ENCODE measurements around the gene FXYD5. TPM values are rescaled to one million over a fixed set of nuclear protein-coding genes. Genes with fewer than 3 reads are reported as not detected.

Gene FXYD5, protein sequence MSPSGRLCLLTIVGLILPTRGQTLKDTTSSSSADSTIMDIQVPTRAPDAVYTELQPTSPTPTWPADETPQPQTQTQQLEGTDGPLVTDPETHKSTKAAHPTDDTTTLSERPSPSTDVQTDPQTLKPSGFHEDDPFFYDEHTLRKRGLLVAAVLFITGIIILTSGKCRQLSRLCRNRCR
- 6.6 TPM for total RNA-seq
- polyA plus RNA-seq: 105 TPM

DNA sequence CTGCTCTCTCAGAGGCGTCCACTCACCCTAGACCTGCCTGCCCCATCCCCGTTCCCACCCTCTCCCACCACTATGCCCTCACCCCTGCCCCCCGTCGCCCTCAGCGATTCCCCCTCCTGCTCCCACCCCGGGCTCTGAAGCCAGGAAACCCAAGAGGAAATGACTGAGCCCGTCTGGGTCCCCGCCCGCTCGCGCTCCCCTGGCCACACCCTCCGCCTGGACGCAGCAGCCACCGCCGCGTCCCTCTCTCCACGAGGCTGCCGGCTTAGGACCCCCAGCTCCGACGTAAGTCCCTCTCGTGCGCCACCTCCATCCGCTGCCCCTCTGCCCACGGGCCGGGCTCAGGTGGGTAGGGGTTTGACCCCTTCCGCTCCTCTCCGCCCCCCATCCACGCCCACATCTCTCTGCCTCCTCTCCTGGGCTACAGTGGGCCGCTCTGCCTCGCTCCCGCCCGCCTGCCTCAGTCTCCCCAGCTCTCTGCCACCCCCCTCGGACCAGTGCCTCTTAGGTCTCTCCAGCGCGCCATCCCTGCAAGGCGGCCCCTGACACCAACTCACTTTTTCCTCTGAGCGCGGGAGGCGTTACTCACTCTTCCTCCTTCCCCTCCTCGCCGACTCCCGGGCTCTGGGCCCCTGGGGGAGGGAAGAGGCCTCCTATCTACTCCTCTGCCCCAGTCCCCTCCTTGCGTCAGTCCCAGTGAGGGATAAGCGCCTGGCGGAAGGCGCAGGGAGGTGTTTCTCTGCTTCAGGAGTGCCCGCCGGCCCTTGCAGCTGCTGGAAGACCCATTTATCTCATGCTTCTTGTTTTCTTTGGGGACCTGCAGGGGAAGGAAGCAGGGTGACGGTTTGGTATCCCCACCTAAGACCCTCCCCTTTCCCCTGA, at the start of gene FXYD5:
TSS of gene FXYD5 (plus strand) at position 211 of the 882 bp plus-strand sequence. CDS start 816 bp downstream, outside the sequence.
- WGBS: 1% methylated on average over 49 of the region's 49 CpGs

DNA sequence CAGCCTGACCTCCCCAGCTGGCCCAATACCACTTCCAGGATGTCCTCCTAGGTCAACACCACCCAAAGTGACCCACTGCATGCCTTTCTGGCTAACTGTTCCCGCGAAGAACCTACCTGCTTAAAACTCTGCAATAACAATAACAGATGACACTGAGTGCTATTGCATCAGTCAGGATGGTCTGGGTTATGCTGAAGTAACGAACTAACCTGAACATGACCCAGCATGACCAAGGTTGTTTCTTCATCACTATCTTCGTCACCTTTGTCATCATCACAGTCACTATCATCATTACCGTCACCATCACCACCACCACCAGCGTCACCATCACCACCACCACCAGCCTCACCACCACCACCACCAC, 49.5 kb upstream of the FXYD5 start:
- H3K4me1 ChIP-seq (ENCODE audit: insufficient read depth): no peaks in the 10 kb centered on the region
- no peaks in the 10 kb centered on the region for H3K36me3 ChIP-seq (ENCODE audit: insufficient read depth)
- H3K27ac ChIP-seq (ENCODE audit: low read depth): no peak overlapping the region
- 98% methylated on average over 6 of the region's 6 CpGs for WGBS
- no peak overlapping the region for H3K4me3 ChIP-seq (ENCODE audit: low read depth, low read length)
- DNase-seq (ENCODE audit: extremely low spot score): no peak

More for the DNA sequence above, at the start of gene FXYD5:
- no peak for DNase-seq (ENCODE audit: extremely low spot score)
- Histone ChIP-seq H3K4me3 (ENCODE audit: low read depth, low read length) (peak within 1 kb of the TSS; percentile 61), H3K27ac (ENCODE audit: low read depth) (peak within 1 kb of the TSS; percentile 74), H3K4me1 (ENCODE audit: insufficient read depth) (no peaks in the 10 kb centered on the region), H3K36me3 (ENCODE audit: insufficient read depth) (no peaks in the 10 kb centered on the region)

DNA sequence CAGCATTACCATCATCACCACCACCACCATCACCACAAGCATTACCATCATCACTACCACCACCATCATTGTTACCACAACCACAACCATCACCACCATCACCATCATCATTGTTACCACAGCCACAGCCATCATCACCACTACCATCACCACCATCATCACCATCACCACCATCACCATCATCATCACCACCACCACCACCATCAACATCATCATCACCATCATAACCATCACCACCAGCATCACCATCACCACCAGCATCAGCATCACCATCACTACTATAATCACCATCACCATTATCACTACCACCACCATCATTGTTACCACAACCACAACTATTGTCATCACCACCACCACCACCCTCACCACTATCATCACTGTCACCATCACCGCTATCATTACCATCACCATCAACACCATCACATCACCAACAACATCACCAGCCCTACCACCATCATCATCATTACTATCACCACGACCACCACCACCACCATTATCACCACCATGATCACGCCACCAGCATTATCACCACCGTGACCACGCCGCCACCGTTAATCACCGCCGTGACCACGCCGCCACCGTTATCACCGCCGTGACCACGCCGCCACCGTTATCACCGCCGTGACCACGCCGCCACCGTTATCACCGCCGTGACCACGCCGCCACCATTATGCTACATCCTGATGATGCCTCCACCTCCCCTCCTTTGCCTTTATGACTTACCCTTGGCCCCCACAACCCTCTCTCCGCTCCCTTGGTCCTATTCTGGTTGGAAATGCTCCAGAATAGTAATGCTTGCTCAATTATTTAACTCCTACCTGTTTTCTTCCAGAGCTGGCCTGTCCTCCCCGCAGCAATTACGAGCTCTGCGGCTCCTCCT, 48.9 kb upstream of the FXYD5 start:
- H3K36me3 ChIP-seq (ENCODE audit: insufficient read depth): no peaks in the 10 kb centered on the region
- DNase-seq (ENCODE audit: extremely low spot score): no peak
- no peak overlapping the region for H3K4me3 ChIP-seq (ENCODE audit: low read depth, low read length)
- no peak overlapping the region for H3K27ac ChIP-seq (ENCODE audit: low read depth)
- H3K4me1 ChIP-seq (ENCODE audit: insufficient read depth): no peaks in the 10 kb centered on the region
- 82% methylated on average over 30 of the region's 30 CpGs for WGBS

DNA sequence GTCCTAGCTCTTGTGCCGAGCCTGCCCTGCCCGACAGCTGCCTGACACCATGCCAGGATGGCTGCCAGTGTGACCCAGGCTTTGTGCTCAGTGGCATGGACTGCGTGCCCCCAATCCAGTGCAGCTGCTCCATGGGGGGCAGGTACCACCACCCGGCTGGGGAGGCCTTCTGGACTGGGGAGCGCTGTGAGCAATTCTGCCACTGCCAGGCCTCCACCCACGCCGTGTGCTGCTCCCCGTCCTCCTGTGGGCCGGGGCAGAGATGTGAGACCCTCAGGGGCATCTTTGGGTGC, 48.3 kb upstream of the FXYD5 start:
- 88% methylated on average over 9 of the region's 9 CpGs for WGBS
- Histone ChIP-seq H3K36me3 (ENCODE audit: insufficient read depth) (no peaks in the 10 kb centered on the region), H3K27ac (ENCODE audit: low read depth) (no peak overlapping the region), H3K4me3 (ENCODE audit: low read depth, low read length) (no peak overlapping the region), H3K4me1 (ENCODE audit: insufficient read depth) (no peaks in the 10 kb centered on the region)
- no peak for DNase-seq (ENCODE audit: extremely low spot score)

DNA sequence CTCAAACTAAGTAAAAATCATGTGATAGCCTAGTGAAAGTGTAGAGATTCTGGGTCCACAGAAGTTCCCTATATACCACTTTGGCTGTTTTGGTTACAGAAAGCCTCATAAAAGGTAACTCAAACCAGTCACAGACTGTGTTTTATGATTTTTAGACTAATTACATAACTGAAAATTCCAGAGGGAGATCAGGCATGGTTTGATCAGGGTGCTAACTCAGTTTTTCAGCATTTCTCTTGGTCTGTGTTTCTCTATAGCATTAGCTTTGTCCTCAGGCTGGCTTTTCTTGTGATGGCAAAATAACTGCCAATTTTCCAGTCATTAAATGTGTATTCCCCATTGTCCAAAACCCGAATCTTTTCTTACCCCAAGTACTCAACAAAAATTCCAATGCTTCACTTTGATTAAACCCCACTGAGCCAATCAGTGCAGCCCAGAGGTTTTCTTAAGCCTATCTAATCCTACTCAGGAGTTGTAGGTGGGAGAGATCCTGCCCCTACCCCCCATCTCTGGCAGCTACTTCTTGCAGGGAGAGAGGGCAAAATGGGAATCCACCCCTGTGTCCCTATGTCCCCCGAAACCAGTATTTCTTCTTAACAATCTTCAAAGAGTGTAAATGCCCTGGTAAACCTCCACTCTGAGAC, 47.5 kb upstream of the FXYD5 start:
- DNase-seq (ENCODE audit: extremely low spot score): no peak
- H3K27ac ChIP-seq (ENCODE audit: low read depth): peak overlapping the region; percentile 2
- no peaks in the 10 kb centered on the region for H3K36me3 ChIP-seq (ENCODE audit: insufficient read depth)
- no peak overlapping the region for H3K4me3 ChIP-seq (ENCODE audit: low read depth, low read length)
- no peaks in the 10 kb centered on the region for H3K4me1 ChIP-seq (ENCODE audit: insufficient read depth)
- WGBS: 43% methylated on average over 2 of the region's 2 CpGs

DNA sequence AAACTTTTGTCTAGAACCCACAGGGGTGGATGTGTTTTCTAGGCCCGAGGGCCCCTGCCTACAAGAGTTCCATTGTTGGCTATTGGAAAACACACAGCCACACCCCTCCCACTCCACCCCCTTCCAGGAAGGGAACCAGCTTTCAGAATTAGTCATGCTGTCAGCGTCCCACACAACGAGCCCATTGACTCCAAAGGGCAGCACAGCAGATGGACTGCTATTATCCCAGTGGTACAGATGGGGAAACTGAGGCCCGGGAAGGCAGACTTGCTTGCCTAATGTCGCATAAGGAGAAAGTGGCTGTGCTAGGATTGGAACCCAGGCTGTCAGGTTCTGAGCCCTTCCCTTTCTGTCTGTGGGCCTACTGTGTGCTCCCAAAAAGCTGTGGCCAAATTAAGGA, 47.0 kb upstream of the FXYD5 start:
- no peak for DNase-seq (ENCODE audit: extremely low spot score)
- no peak overlapping the region for H3K27ac ChIP-seq (ENCODE audit: low read depth)
- no peak overlapping the region for H3K4me3 ChIP-seq (ENCODE audit: low read depth, low read length)
- no peaks in the 10 kb centered on the region for H3K36me3 ChIP-seq (ENCODE audit: insufficient read depth)
- 39% methylated on average over 5 of the region's 5 CpGs for WGBS
- no peaks in the 10 kb centered on the region for H3K4me1 ChIP-seq (ENCODE audit: insufficient read depth)

DNA sequence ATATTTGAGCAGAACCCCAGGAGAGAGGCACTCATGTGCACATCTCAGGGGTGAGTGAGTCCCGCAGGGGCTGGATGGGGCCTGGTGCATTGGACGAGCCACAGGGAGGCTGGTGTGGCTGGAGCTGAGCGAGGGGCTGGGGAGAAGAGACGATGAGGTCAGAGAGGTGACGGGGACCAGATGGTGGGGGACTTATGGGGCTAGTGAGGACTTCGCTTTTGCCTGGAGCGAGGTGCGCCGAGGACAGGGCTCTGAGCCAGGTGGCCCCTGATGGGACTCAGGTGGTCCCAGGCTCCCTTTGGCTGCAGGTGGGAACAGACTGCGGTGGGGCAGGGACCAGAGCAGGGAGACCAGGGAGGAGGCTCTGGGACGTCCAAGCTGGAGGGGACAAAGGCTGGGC, 45.8 kb upstream of the FXYD5 start:
- Histone ChIP-seq H3K36me3 (ENCODE audit: insufficient read depth) (no peaks in the 10 kb centered on the region), H3K27ac (ENCODE audit: low read depth) (no peak overlapping the region), H3K4me1 (ENCODE audit: insufficient read depth) (no peaks in the 10 kb centered on the region), H3K4me3 (ENCODE audit: low read depth, low read length) (no peak overlapping the region)
- DNase-seq (ENCODE audit: extremely low spot score): no peak
- 84% methylated on average over 11 of the region's 11 CpGs for WGBS

DNA sequence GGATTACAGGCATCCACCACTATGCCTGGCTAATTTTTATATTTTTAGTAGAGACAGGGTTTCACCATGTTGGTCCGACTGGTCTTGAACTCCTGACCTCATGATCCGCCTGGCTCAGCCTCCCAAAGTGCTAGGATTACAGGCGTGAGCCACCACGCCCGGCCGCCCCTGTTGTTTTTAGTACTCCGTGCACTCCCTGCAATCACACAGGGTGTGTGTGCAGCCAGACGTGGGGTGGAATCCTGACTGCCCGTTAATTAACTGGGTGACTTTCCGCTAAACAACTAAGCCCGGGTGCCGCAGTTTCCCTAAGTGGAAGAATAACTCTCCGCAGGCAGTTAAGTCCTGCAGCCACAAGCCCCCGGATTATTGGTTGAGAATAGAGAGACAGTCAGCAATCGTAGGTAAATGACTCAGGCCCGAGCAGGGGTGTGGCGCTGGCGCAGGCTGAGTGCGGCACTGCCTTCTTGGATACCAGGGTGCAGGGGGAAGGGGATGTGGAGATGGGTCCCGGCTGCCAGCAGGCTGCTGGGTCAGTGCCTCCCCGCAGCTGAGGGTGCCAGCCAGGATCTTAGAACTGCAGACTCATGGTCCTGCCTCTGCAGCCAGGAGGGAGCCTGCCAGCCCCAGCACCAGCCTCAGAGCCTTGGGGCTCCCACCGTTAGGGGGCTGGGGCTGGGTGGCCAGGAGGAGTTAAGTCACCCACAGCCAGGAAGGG, 45.0 kb upstream of the FXYD5 start:
- Histone ChIP-seq H3K4me1 (ENCODE audit: insufficient read depth) (no peaks in the 10 kb centered on the region), H3K27ac (ENCODE audit: low read depth) (no peak overlapping the region), H3K4me3 (ENCODE audit: low read depth, low read length) (no peak overlapping the region), H3K36me3 (ENCODE audit: insufficient read depth) (no peaks in the 10 kb centered on the region)
- WGBS: 68% methylated on average over 22 of the region's 22 CpGs
- no peak for DNase-seq (ENCODE audit: extremely low spot score)

DNA sequence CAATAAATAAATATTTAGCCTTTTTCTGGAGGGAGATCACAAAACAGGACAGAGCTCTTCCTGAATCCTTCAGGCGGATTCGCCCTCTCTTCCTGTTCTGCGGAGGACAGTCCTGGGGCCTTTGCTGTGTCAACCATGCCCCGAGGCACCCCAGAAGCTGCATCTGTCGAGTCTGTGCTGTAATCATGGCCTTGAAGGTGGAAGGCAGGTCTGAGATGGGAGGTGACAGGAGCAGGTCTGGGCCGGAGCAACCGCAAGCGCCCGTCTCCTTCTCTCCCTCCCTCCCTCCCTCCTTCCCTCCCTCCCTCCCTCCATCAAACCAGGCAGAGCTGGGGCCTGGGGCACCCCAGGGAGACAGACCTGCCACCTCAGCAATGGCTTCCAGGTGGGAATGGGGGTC, 43.6 kb upstream of the FXYD5 start:
- 56% methylated on average over 9 of the region's 9 CpGs for WGBS
- Histone ChIP-seq H3K4me3 (ENCODE audit: low read depth, low read length) (no peak overlapping the region), H3K4me1 (ENCODE audit: insufficient read depth) (no peaks in the 10 kb centered on the region), H3K36me3 (ENCODE audit: insufficient read depth) (no peaks in the 10 kb centered on the region), H3K27ac (ENCODE audit: low read depth) (no peak overlapping the region)
- no peak for DNase-seq (ENCODE audit: extremely low spot score)

DNA sequence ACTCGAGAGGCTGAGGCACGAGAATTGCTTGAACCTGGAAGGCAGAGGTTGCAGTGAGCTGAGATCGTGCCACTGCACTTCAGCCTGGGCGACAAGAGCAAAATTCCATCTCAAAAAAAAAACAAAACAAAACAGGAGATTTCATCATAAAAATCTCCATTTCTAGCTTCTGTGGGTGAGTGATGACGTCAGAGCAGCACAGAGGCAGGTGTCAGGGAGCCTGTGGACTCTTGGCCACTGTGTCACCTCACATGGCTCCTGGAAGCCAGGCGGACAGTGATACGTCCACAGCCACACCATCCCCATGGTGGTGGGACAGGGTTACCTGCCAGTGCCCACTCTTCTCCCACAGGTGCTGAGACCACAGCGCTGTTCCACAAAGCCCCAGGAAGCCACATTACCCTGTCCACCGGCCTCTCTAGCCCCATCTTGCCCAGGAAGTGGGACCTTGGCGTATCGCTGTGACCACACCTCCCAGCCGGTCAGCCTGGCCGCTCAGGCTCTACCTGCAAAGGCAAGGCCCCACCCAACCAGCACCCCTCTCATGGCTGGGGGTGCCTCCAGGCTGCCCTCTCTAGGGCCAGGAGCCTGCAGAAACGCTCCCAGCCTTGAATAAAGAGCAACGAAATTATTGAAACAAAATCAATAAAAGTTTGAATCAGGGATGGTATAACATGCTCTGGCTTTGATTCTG, 41.4 kb upstream of the FXYD5 start:
- no peak overlapping the region for H3K4me3 ChIP-seq (ENCODE audit: low read depth, low read length)
- H3K27ac ChIP-seq (ENCODE audit: low read depth): peak overlapping the region; percentile 18
- WGBS: 84% methylated on average over 15 of the region's 15 CpGs
- no peak for DNase-seq (ENCODE audit: extremely low spot score)
- H3K4me1 ChIP-seq (ENCODE audit: insufficient read depth): no peaks in the 10 kb centered on the region
- H3K36me3 ChIP-seq (ENCODE audit: insufficient read depth): no peaks in the 10 kb centered on the region

DNA sequence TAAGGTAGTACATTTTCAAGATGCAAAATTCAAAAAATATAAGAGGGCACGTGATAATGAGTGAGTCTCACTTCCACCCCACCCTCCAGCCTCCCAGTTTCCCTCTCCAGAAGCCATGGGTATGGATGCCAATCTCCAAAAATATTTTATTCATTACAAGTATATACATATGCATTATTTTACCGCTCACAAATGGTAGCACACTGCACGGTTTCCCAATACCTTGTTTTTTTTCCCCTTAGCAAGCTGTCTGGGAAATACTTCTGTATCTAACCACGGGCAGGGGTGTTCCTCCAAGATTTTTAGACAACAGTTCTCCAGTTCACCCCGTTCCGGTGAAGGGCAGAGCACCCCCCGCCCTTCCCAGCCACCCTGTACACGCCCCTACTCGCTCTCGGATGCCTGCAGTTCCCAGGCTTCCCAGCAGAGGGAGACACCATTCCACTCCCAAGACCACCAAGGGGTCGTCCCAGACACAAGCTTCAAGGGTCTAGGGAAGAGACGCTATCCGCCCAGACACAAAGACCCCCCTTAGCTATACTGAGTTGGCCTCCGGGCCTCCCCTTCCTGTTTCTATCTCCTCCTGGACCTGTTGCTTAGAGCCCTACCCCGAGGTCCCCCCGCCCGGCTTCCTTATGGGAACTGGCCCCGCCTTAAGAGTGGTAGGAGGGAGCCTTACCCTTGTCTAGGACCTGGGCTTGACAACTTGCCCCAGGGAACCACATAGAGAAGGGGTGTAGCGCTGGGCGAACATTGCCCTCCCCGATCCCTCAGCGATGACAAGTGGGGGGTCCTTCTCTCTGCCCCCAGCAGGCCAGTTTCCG, 40.0 kb upstream of the FXYD5 start:
- 10% methylated on average over 23 of the region's 23 CpGs for WGBS
- Histone ChIP-seq H3K4me1 (ENCODE audit: insufficient read depth) (no peaks in the 10 kb centered on the region), H3K36me3 (ENCODE audit: insufficient read depth) (no peaks in the 10 kb centered on the region), H3K4me3 (ENCODE audit: low read depth, low read length) (no peak overlapping the region), H3K27ac (ENCODE audit: low read depth) (peak overlapping the region; percentile 61)
- no peak for DNase-seq (ENCODE audit: extremely low spot score)
